T-helper 2 cell (primary cell): Measurements from ENCODE around the gene RDH16.
A peak's percentile ranks its signal among the peaks of the same experiment; 100 is the strongest.
"Not testable (repeated sequence)": the region's sequence is repeated elsewhere in the genome, so short reads cannot be mapped to it uniquely, and the experiment has no call there.

Source experiments
- DNase-seq, 5 experiments: peaks; one replicate each; pipeline versions ENCODE4 v3.0.0 to v3.0.0-alpha.2; 2012 to 2022

Gene RDH16

DNA sequence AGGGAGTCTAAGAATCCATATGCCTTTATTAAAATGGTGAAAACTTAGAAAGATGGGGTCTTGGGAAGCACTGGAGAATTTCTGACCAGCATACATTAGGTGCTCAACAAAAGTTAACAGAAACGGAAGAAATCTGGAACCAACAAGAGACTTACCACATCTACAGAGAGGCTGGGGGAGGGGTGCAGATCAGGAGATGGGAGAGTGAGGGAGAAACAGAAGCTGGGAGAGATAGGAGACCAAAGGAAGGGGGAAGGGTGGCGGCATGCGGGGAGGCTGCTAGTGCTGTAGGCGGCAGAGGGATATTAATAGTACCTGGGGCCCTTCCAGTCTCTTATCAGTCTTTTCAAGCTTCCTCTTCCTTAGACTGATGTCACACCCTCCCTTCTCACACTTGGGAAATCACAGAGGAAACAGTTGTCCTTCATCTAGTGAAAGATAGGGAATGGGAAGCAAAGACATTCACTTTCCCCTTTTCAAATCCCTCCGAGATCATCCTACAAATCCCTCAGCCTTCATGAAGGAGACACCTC, 30.9 kb upstream of the RDH16 start:
- DNase-seq = no peak

DNA sequence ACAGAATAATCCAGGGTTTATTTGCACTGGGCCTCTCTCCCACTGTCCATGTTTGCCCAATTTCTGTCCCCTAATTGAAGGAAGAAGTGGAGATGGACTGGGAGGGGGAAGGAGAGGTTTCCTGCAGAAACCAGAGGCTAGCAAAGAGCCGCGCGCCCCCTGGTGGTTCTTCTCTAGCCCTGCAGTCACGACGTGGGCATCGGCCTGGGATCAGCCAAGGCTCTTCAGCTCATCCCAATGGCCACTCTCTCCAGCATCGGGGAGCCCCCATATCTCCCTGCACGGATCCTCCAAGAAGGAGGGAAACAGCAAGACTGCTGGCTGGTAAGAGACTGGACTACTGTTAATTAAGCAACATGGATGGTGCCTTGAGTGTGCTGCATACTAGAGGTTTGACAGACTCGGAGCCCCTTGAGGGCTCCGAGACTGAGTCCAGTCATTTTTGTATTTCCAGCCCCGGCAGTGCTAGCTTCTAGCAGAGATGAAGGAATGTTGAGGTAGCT, 30.2 kb upstream of the RDH16 start:
- peak; percentile 42 to 68 (median 63) for DNase-seq

DNA sequence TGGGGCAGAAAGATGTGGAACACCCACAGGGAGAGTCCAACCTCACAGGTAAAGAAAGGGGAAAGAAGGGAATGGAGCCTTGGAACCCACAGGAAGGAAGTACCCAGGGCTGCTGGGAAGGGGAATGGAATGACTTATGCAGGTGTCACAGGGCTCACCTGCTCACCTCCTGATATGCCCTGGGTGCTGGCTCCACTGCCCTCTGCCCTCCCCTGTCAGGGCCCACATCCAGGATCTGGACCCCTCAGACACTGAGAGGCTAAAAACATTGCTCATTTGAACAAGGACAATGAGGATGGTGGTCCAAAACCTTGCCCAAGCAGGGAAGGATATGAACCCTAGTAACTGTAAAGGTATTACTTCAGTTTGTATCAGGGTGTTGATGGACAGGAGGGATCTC, 29.6 kb upstream of the RDH16 start:
- no peak for DNase-seq

DNA sequence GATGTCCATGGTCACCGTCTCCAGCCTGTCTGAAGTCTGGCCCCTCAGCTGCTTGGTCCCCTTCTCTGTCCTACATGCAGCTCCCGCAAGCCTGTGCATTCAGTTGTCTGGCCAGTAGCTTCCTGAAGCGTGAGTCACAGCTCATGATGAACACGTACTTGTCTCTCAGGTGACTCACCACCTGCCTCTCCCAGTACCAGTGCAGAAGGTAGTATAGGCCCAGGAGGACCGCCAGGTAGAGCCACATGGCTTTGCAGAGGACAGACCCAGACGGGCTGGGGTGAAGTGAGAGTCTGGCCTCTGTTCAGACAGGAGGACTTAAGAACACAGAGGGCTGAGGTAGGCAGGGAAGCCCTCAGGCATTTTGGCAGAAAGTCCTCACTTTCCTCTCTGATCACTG, 28.3 kb upstream of the RDH16 start:
- DNase-seq = not testable (repeated sequence)

DNA sequence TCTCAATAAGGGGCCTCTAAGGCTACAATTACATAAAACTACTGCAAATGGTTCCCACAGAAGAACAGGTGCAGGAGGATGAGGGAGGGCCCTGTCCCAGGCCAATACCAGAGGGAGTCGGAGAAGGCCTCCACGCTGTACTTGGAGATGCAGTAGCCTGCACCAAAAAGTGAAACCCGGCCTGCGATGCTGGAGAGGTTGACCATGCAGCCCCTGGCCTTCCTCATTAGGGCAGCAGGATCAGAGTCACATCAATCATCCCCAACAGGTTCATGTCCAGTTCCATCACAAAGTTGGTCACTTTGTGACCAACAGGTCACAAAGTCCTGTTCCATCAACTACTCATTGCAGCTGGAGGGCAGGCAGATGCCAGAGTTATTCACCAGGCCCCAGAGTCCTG, 26.0 kb upstream of the RDH16 start:
- DNase-seq = no peak

DNA sequence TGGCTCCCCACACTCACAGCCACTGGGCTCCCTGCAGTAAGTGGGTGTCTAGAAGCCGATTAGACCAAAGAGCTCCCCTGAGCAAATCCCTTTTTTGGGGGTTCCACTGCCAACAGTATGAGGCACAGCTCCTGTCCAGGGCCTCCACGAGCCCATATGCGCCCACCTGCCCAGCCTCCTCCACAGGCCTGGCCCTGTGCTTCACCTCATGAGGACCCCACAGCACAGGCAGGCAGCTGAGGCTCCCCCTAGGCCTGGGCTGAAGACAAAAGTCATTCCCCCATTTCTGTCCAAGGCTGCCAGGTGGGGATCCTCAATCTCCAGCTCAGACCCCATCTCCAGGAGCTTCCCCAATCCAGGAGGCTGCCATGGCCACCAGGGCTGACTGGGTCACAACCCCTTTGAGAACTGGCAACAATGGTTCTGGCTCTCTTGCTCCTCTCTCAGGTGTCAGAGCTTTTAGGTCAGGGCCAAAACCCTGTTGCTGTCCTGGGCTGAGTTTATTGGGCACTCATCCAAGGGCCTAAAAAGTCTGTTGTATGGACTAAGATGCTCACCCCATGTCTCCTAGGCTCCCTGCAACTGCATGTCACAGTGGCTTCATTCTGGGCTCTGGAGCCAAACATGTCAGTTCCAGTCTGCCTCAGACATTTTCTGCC, 25.3 kb upstream of the RDH16 start:
- not testable (repeated sequence) for DNase-seq

DNA sequence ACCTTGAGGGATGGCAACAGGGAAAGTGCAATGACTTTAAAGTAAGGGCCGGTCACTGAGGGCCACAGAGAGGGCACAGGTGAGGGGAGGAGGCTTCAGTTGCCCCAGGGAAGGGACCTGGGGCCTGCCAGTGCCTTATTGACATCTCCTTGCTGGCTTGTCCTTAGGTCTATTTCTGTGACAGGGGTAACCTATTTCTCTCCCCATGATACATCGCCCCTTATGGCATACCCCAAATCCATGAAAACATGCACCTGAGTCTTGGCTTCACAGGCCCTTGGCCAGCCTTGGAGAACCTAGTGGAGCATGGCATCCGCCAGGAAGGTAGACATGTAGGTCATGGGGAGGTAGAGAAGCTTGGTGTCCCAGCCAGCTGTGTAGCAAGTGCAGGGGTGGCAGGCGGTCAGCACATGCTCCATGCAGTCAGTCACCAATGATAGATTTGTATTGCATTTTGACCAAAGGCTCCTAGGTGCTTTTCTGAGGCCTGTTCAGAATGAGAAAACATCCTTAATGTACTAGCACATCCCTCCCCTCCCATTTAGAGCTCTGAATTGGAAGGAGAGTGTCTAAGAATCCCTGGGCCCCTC, 23.6 kb upstream of the RDH16 start:
- DNase-seq = no peak

DNA sequence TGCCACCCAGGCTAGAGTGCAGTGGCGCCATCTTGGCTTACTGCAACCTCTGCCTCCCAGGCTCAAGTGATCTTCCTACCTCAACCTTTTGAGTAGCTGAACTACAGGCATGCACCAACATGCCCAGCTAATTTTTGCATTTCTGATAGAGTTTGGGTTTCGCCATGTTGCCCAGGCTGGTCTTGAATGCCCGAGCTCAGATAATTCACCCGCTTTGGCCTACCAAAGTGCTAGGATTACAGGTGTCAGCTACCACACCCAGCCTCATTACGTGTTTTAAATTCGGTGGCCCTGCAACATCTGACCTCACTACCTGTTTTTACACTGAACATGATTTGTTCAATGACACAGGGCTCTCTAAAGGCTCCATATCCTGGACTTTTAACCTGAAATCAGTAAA, 22.9 kb upstream of the RDH16 start:
- no peak for DNase-seq

DNA sequence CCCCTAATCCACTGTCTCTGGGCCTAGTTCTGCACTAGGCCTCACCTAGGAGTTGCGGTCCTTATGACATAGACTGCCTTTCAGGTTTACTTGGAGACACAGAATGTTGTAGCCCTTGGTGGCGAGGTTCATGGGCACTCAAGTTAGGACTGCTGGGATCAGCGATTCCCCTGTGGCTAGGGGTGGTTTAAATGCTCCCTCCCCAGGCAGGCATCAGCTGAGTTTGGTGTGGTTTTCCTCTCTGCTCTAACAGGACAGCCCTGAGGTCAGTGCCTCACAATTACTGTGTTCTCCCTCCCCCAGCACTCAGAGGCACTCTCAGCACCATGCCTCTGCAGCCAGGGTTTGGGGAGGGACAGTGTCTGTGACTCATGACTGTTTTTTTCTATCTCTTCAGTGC, 22.2 kb upstream of the RDH16 start:
- DNase-seq = no peak

DNA sequence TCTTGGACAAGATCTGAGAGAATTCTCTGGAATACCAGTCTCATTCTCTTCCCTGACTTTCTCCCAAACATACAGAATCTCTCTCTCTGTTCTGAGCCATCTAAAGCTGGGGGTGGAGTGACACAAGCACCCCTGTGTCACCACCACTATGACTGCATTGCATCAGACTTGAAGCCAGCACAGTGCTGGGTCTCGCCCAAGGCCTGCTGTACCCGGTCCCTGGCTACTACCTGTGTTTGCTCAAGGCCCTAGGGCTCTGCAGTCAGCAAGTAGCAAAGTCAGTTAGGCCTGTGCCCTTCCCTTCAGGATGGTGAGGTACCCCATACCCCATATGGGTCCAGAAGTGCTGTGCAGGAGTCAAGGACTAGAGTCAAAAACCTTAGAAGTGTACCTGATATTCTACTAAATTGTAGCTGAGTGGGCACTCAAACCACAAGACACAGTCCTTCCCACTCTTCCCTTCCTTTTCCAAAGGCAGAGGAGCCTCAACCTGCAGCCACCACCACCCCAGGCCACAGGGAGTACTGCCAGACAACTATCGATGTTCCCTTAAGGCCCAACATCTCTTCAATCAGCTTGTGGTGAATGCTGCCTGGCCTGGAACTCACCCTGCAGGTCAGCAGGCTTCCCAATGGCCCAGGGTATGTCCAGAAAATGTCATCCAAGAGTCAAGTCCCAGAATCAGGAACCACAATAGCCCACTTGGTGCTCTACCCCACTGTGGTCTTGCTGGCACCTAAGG, 21.2 kb upstream of the RDH16 start:
- DNase-seq = no peak

DNA sequence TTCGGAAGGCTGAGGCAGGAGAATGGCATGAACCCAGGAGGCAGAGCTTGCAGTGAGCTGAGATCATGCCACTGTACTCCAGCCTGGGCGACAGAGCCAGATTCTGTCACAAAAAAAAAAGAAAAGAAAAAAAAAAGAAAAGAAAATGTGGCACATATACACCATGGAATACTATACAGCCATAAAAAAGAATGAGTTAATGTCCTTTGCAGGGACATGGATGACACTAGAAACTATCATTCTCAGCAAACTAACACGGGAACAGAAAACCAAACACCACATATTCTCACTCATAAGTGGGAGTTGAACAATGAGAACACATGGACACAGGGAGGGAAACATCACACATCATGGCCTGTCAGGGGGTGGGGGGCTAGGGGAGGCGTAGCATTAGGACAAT, 20.0 kb upstream of the RDH16 start:
- DNase-seq = not testable (repeated sequence)

DNA sequence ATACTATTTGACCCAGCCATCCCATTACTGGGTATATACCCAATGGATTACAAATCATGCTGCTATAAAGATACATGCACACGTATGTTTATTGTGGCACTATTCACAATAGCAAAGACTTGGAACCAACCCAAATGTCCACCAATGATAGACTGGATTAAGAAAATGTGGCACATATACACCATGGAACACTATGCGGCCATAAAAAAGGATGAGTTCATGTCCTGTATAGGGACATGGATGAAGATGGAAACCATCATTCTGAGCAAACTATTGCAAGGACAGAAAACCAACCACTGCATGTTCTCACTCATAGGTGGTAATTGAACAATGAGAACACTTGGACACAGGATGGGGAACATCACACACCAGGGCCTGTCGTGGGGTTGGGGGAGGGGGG, 16.8 kb upstream of the RDH16 start:
- not testable (repeated sequence) for DNase-seq

DNA sequence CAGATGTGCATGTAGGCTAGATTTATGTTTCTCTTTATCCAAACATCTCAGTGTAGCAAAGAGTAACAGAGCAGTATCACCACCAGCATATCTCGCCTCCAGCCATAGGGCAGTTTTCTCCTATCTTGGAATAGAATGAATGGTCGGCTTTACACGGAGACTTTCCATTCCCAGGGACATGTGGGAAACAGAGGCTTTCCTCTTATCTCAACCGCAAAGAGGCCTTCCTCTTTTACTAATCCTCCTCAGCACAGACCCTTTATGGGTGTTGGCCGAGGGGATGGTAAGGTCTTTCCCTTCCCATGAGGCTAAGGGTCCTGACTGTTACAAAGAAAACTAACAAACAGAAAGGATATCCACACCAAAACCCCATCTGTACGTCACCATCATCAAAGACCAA, 11.5 kb upstream of the RDH16 start:
- DNase-seq = not testable (repeated sequence)

DNA sequence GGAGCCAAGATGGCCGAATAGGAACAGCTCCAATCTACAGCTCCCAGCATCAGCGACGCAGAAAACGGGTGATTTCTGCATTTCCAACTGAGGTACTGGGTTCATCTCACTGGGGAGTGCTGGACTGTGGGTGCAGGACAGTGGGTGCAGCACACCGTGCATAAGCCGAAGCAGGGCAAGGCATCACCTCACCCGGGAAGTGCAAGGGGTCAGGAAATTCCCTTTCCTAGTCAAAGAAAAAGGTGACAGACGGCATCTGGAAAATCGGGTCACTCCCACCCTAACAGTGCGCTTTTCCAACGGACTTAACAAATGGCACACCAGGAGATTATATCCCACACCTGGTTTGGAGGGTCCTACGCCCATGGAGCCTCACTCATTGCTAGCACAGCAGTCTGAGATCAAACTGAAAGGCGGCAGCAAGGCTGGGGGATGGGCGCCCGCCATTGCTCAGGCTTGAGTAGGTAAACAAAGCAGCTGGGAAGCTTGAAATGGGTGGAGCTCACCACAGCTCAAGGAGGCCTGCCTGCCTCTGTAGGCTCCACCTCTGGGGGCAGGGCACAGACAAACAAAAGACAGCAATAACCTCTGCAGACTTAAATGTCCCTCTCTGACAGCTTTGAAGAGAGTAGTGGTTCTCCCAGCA, 8.7 kb upstream of the RDH16 start:
- not testable (repeated sequence) for DNase-seq

DNA sequence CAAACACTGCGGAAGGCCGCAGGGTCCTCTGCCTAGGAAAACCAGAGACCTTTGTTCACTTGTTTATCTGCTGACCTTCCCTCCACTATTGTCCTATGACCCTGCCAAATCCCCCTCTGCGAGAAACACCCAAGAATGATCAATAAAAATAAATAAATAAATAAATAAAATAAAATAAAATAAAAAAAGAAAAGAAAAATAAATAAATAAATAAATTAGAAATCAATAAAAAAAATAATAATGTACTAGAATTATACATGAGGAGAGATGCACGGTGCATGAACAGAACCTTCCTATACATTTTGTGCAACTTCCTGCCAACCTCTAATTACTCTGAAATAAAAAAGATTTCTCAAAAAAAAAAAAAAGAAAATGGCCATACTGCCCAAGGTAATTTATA, 7.7 kb upstream of the RDH16 start:
- not testable (repeated sequence) for DNase-seq

DNA sequence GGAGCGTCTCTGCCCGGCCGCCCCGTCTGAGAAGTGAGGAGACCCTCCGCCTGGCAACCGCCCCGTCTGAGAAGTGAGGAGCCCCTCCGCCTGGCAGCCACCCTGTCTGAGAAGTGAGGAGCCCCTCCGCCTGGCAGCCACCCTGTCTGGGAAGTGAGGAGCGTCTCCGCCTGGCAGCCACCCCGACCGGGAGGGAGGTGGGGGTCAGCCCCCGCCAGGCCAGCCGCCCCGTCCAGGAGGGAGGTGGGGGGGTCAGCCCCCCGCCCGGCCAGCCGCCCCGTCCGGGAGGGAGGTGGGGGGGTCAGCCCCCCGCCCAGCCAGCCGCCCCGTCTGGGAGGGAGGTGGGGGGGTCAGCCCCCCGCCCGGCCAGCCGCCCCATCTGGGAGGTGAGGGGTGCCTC, 6.1 kb upstream of the RDH16 start:
- not testable (repeated sequence) for DNase-seq

DNA sequence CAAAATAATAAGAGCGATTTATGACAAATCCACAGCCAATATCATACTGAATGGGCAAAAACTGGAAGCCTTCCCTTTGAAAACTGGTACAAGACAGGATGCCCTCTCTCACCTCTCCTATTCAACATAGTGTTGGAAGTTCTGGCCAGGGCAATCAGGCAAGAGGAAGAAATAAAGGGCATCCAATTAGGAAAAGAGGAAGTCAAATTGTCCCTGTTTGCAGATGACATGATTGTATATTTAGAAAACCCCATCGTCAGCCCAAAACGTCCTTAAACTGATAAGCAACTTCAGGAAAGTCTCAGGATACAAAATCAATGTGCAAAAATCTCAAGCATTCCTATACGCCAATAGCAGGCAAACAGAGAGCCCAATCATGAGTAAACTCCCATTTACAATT, 4.8 kb upstream of the RDH16 start:
- not testable (repeated sequence) for DNase-seq

DNA sequence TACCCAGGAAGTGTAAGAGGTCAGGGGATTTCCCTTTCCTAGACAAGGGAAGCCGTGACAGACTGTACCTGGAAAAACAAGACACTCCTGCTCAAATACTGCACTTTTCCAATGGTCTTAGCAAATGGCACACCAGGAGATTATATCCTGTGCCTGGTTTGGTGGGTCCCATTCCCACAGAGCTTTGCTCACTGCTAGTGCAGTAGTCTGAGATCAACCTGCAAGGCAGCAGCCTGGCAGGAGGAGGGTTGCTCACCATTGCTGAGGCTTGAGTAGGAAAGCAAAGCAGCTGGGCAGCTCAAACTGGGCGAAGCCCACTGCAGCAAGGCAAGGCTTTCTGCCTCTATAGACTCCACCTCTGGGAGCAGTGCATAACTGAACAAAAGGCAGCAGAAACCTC, 1.0 kb upstream of the RDH16 start:
- DNase-seq = no peak

DNA sequence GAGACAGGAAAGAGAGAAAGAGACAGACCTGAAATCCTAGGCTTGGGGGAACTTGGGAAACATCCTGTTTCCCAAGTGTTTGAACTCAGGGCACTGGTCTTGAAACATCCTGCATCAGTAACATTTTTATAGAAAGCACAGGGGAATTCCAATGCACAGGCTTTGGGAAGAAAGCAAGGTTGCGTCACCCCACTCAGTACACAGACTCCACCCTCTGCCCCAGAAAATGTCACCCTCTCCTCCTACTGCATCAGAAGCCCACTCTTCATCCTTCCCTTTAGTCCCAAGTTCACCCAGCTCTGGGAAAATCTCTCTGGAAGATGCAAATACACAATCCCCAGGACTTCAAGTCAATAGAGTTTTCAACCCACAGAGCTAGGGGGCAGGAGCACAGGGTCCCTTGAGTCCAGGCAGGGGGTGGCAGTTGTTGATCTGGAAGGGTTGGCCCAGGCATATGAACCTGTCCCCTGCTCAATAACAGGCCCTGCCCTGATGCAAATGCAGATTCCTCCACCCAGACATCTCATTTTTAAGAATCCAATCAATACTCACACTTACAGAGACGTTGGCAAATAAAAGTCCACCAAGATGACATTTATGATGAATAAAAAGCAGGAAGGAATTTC, 1.7 kb downstream of the RDH16 start:
- DNase-seq = no peak

DNA sequence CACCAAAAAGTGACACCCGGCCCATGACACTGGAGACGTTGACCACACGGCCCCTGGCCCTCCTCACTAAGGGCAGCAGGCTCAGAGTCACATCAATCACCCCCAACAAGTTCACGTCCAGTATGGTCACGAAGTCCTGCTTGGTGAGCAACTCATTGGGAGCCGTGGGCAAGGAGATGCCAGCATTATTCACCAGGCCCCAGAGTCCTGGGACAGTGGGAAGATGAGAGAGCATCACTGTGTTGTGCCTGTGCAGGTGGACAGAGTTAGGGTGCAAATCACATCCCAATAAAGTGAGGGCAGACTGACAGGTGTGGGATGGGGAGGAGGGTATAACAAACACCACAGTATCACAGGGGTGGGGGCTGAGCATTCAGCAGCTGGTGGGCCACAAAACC, 2.5 kb downstream of the RDH16 start:
- DNase-seq = no peak

DNA sequence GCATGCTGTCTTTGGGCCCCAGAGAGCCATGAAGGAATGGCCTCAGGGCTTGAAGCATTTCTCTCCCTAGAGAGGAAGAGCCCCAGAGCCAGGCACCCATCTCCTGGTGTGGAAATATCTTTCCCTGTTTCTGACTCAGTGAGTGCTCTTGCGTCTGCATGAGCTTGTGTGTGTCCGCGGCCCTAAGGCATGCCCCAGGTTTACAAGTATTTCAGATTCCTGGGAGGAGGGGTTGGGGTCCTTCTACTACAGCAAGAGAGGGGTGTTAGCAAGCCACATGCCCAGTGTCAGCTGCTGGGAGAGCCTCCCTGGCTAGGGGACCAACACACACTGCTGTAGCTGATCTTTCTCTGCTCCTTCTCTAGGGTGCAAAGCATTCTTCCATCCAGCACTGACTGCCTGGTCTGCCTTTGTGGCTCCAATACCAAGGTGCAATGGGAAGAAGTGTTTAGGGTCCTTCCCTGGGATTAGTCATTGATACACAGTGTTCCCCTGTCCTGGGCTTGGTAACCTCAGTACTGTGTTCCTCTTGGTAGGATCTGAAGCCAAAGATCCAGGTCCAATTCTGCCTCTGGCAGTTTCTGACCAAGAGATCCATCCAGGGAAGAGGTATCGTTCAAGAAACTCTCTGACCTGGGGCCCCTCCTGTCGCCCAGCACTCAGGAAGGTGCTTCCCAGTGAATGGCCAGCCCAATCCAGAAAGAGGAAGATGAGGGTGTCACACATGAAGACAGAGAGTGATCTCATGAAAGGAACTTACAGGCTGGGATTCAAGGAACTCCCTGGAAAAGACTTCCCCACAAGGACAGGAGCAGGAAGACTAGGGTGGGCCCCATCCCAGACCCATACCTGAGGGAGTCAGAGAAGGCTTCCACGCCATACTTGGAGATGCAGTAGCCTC, 3.1 kb downstream of the RDH16 start:
- no peak for DNase-seq

DNA sequence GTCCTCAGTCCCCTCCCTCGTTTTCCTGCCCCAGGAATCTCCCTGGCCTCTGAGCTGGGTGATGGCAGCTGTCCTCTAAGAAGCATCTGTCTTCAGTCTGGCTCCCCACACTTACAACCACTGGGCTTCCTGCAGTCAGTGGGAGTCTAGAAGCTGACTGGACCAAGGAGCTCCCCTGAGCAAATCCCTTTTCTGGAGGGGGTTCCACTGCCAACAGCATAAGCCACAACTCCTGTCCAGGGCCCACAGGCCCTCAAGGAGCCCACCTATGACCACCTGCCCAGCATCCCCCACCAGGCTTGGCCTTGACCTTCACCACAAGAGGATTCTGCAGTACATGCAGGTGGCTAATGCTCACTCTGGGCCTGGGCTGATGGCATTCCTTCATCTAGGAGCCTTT, 4.1 kb downstream of the RDH16 start:
- no peak for DNase-seq
